T-cell (primary cell): ENCODE measurements around the gene PRKN. TPM values are rescaled to one million over a fixed set of nuclear protein-coding genes. Genes with fewer than 3 reads are reported as not detected.
"Not testable (repeated sequence)": the region's sequence is repeated elsewhere in the genome, so short reads cannot be mapped to it uniquely, and the experiment has no call there.

Experiments
- ATAC-seq, 4 experiments: fragments of 200-7000 bp in 3 of 4; fragments of 150-1000 bp in 1 of 4; cut with Tn5 transposase; replicated peaks in 1 of 4; 1 replicate in 3 of 4; 2 replicates in 1 of 4; pipeline ENCODE4 v1.10.0; 2021; ENCODE audit warnings: moderate library complexity in 3 of 4, mild to moderate bottlenecking in 2 of 4, moderate number of reproducible peaks in 1 of 4
- CTCF ChIA-PET, 2 donors: fragments of 300-600 bp; sonication (Branson Sonifier 250); formaldehyde crosslinking; loops; one replicate each; lab custom pipeline; 2022; ENCODE audit warnings: antibody characterized with exemption in 2 of 2; lab: Charles Lee
- POLR2A ChIA-PET, 2 donors: fragments of 300-600 bp; sonication (Branson Sonifier 250); formaldehyde crosslinking; loops; one replicate each; lab custom pipeline; 2022; ENCODE audit warnings: antibody characterized with exemption in 2 of 2; lab: Charles Lee
- DNase-seq, 35 experiments: peaks; one replicate each; pipeline versions ENCODE4 v3.0.0 to v3.0.0-alpha.2; 2013 to 2023
- H3K27ac ChIP-seq: one replicate; pipeline ENCODE4 v1.5.1; 2013; ENCODE audit warnings: low read length
- H3K27me3 ChIP-seq, 2 experiments: replicated peaks in 1 of 2; 1 replicate in 1 of 2; 2 replicates in 1 of 2; pipeline versions ENCODE4 v1.6.1 to v1.7.0; 2013; ENCODE audit warnings: low read length in 1 of 2, mixed read lengths in 1 of 2; ENCODE audit not compliant: control insufficient read depth in 2 of 2, insufficient read depth in 2 of 2; ENCODE audit errors: extremely low read depth in 1 of 2
- H3K36me3 ChIP-seq, 2 donors: 1 replicate in 1 of 2; 2 replicates in 1 of 2; pipeline versions ENCODE4 v1.6.1 to v1.7.0; 2013; ENCODE audit warnings: low read length in 1 of 2; ENCODE audit not compliant: control insufficient read depth in 2 of 2, insufficient read depth in 1 of 2; ENCODE audit errors: extremely low read depth in 1 of 2
- H3K4me1 ChIP-seq, 2 experiments: 1 replicate in 1 of 2; 2 replicates in 1 of 2; pipeline versions ENCODE4 v1.6.1 to v1.7.0; 2013; ENCODE audit warnings: low read length in 2 of 2, mixed read lengths in 1 of 2; ENCODE audit not compliant: insufficient read depth in 2 of 2, control insufficient read depth in 1 of 2; ENCODE audit errors: extremely low read depth in 1 of 2
- H3K4me3 ChIP-seq, 2 donors: 1 replicate in 1 of 2; 2 replicates in 1 of 2; pipeline versions ENCODE4 v1.5.1 to v1.7.0; 2013; ENCODE audit warnings: mild to moderate bottlenecking in 2 of 2, low read length in 1 of 2, moderate library complexity in 1 of 2; ENCODE audit not compliant: control insufficient read depth in 1 of 2; ENCODE audit errors: extremely low read depth in 1 of 2
- H3K9me3 ChIP-seq: 2 replicates; pipeline ENCODE4 v1.7.0; 2013
- H3K27ac Mint-ChIP-seq, 2 donors: one replicate each; pipeline ENCODE4 v1.8.0; 2020 to 2021; ENCODE audit warnings: mild to moderate bottlenecking in 2 of 2, mixed read lengths in 2 of 2
- H3K27me3 Mint-ChIP-seq, 2 donors: one replicate each; pipeline ENCODE4 v1.8.0; 2021 to 2022; ENCODE audit warnings: mixed read lengths in 2 of 2
- H3K36me3 Mint-ChIP-seq: one replicate; pipeline ENCODE4 v1.8.0; 2021; ENCODE audit warnings: mixed read lengths
- H3K4me1 Mint-ChIP-seq, 3 donors: one replicate each; pipeline ENCODE4 v1.8.0; 2020 to 2022; ENCODE audit warnings: mixed read lengths in 3 of 3, mild to moderate bottlenecking in 1 of 3
- H3K4me3 Mint-ChIP-seq, 3 donors: one replicate each; pipeline ENCODE4 v1.8.0; 2020 to 2022; ENCODE audit warnings: mild to moderate bottlenecking in 3 of 3, mixed read lengths in 3 of 3, moderate library complexity in 3 of 3
- H3K9me3 Mint-ChIP-seq, 3 donors: one replicate each; pipeline ENCODE4 v1.8.0; 2020 to 2022; ENCODE audit warnings: mixed read lengths in 3 of 3
- WGBS: methylation state at CpG from one replicate; pipeline ENCODE4 v1.1.5; 2013; ENCODE audit warnings: missing lambda C conversion rate; ENCODE audit not compliant: insufficient coverage; 5-methylcytosine and 5-hydroxymethylcytosine counted together
- total RNA-seq, 35 experiments: library from RNA in 6 of 35; stranded (reverse) in 6 of 35; fragments of 120-200 nt in 1 of 35; gene quantifications; one replicate each; pipeline versions ENCODE4 v1.2.1 to v1.2.4 and lab custom pipeline; 2013 to 2026

PRKN gene
- total RNA-seq, 5 donors from 2014 or later (not counting 1 experiment from before 2014, with no cell fraction given) = 3.4 to 7.7 (median 6.1) TPM

- no peaks in the 10 kb centered on the region for H3K36me3 ChIP-seq
- DNase-seq (no peak), ATAC-seq (no peak)
- Mint-ChIP-seq H3K36me3 (no peaks in the 10 kb centered on the region), H3K4me1 (no peaks in the 10 kb centered on the region), H3K27me3 (no peaks in the 10 kb centered on the region), H3K9me3 (peaks cover 0 to 3% (median 0%) of the 10 kb centered on the region in 3 donors), H3K27ac (no peak overlapping the region), H3K4me3 (no peak overlapping the region)
- CTCF ChIA-PET = interaction anchor here in 1 of 2 donors (0.7 kb wide), 1 partner anchor 585 kb away, joined by 7 read pairs; no protein-coding TSS in a partner anchor
- no peak overlapping the region for H3K4me3 ChIP-seq
- no peak overlapping the region for H3K27ac ChIP-seq
- POLR2A ChIA-PET = no interaction called here
- H3K9me3 ChIP-seq = no peaks in the 10 kb centered on the region
- H3K4me1 ChIP-seq = no peaks in the 10 kb centered on the region
- H3K27me3 ChIP-seq = no peaks in the 10 kb centered on the region
- WGBS = 74% methylated on average over 5 of the region's 7 CpGs
Measured at GRCh38 chr6:161853657-161854056, 873.9 kb downstream of the PRKN start.

- H3K4me1 Mint-ChIP-seq, H3K9me3 ChIP-seq, H3K9me3 Mint-ChIP-seq, H3K4me3 Mint-ChIP-seq, POLR2A ChIA-PET, DNase-seq, H3K27me3 Mint-ChIP-seq, H3K4me3 ChIP-seq, CTCF ChIA-PET, H3K36me3 Mint-ChIP-seq, H3K27ac Mint-ChIP-seq, H3K4me1 ChIP-seq, H3K27ac ChIP-seq, ATAC-seq, H3K27me3 ChIP-seq, H3K36me3 ChIP-seq: not testable (repeated sequence)
- whole genome bisulfite sequencing = 96% methylated on average over 4 of the region's 12 CpGs
Measured at GRCh38 chr6:161851486-161851885, 876.1 kb downstream of the PRKN start.

GRCh38 chr6:161850562-161850961, 877.0 kb downstream of the PRKN start:
- H3K27ac ChIP-seq = no peak overlapping the region
- H3K4me3 Mint-ChIP-seq = no peak overlapping the region
- no peaks in the 10 kb centered on the region for H3K4me1 ChIP-seq
- no peaks in the 10 kb centered on the region for H3K27me3 ChIP-seq
- H3K36me3 ChIP-seq = no peaks in the 10 kb centered on the region
- no peak overlapping the region for H3K4me3 ChIP-seq
- H3K36me3 Mint-ChIP-seq = no peaks in the 10 kb centered on the region
- H3K27ac Mint-ChIP-seq = no peak overlapping the region
- CTCF ChIA-PET = no interaction called here
- DNase-seq = no peak
- no peak for ATAC-seq
- H3K9me3 Mint-ChIP-seq = peaks cover 0 to 3% (median 0%) of the 10 kb centered on the region in 3 donors
- POLR2A ChIA-PET = interaction anchor here in 1 of 2 donors (0.7 kb wide), 1 partner anchor 14 kb away, joined by 9 read pairs; no protein-coding TSS in a partner anchor
- no peaks in the 10 kb centered on the region for H3K9me3 ChIP-seq
- H3K4me1 Mint-ChIP-seq = no peaks in the 10 kb centered on the region
- no peaks in the 10 kb centered on the region for H3K27me3 Mint-ChIP-seq
- WGBS = no CpG with 5 or more reads among the region's 2 CpGs

GRCh38 chr6:161847628-161848027, 879.9 kb downstream of the PRKN start:
- ChIA-PET POLR2A (no interaction called here), CTCF (no interaction called here)
- Histone ChIP-seq H3K27me3 (no peaks in the 10 kb centered on the region), H3K4me3 (no peak overlapping the region), H3K27ac (no peak overlapping the region), H3K9me3 (no peaks in the 10 kb centered on the region), H3K4me1 (no peaks in the 10 kb centered on the region), H3K36me3 (no peaks in the 10 kb centered on the region)
- Mint-ChIP-seq H3K4me1 (no peaks in the 10 kb centered on the region), H3K9me3 (no peaks in the 10 kb centered on the region), H3K27me3 (peaks cover 0 to 1% of the 10 kb centered on the region in 2 donors), H3K27ac (no peak overlapping the region), H3K36me3 (no peaks in the 10 kb centered on the region), H3K4me3 (no peak overlapping the region)
- 89% methylated on average over 2 of the region's 3 CpGs for WGBS
- ATAC-seq = no peak
- no peak for DNase-seq

GRCh38 chr6:161844804-161845203, 882.8 kb downstream of the PRKN start:
- no peaks in the 10 kb centered on the region for H3K4me1 ChIP-seq
- H3K36me3 Mint-ChIP-seq = no peaks in the 10 kb centered on the region
- H3K4me1 Mint-ChIP-seq = no peaks in the 10 kb centered on the region
- DNase-seq (no peak), ATAC-seq (no peak)
- no peaks in the 10 kb centered on the region for H3K9me3 Mint-ChIP-seq
- POLR2A ChIA-PET = no interaction called here
- H3K27ac ChIP-seq = no peak overlapping the region
- no CpG with 5 or more reads among the region's 4 CpGs for WGBS
- H3K27ac Mint-ChIP-seq = no peak overlapping the region
- H3K27me3 Mint-ChIP-seq = peaks cover 0 to 1% of the 10 kb centered on the region in 2 donors
- H3K4me3 ChIP-seq = no peak overlapping the region
- H3K36me3 ChIP-seq = no peaks in the 10 kb centered on the region
- H3K4me3 Mint-ChIP-seq = no peak overlapping the region
- H3K27me3 ChIP-seq = no peaks in the 10 kb centered on the region
- H3K9me3 ChIP-seq = no peaks in the 10 kb centered on the region
- CTCF ChIA-PET = no interaction called here

GRCh38 chr6:161843066-161843465, 884.5 kb downstream of the PRKN start:
- Histone ChIP-seq H3K27ac (no peak overlapping the region), H3K4me3 (no peak overlapping the region), H3K4me1 (no peaks in the 10 kb centered on the region), H3K36me3 (no peaks in the 10 kb centered on the region), H3K27me3 (no peaks in the 10 kb centered on the region), H3K9me3 (no peaks in the 10 kb centered on the region)
- DNase-seq (no peak), ATAC-seq (no peak)
- Mint-ChIP-seq H3K27ac (no peak overlapping the region), H3K36me3 (no peaks in the 10 kb centered on the region), H3K4me1 (no peaks in the 10 kb centered on the region), H3K9me3 (no peaks in the 10 kb centered on the region), H3K4me3 (no peak overlapping the region), H3K27me3 (peaks cover 0 to 1% of the 10 kb centered on the region in 2 donors)
- POLR2A ChIA-PET = no interaction called here
- CTCF ChIA-PET = no interaction called here
- 33% methylated on average over 3 of the region's 3 CpGs for WGBS

GRCh38 chr6:161840380-161840779, 887.2 kb downstream of the PRKN start:
- CTCF ChIA-PET = no interaction called here
- Mint-ChIP-seq H3K4me3 (no peak overlapping the region), H3K4me1 (no peaks in the 10 kb centered on the region), H3K36me3 (no peaks in the 10 kb centered on the region), H3K27ac (no peak overlapping the region), H3K27me3 (peaks cover 0 to 1% of the 10 kb centered on the region in 2 donors), H3K9me3 (no peaks in the 10 kb centered on the region)
- H3K4me1 ChIP-seq = no peaks in the 10 kb centered on the region
- H3K36me3 ChIP-seq = no peaks in the 10 kb centered on the region
- no peak overlapping the region for H3K4me3 ChIP-seq
- no peak overlapping the region for H3K27ac ChIP-seq
- WGBS = no CpG with 5 or more reads among the region's 3 CpGs
- DNase-seq = no peak
- POLR2A ChIA-PET = no interaction called here
- H3K27me3 ChIP-seq = no peaks in the 10 kb centered on the region
- H3K9me3 ChIP-seq = no peaks in the 10 kb centered on the region
- ATAC-seq = no peak
